Measurements from ENCODE around the gene CAMTA2.

- TF ChIP-seq CTCF (IDR thresholded peaks at IDR 0.05), result no peak
- no peak for TF ChIP-seq POLR2A (IDR thresholded peaks at IDR 0.05)
Measured at GRCh38 chr17:4933646-4934045, 53.8 kb downstream of the CAMTA2 start.

All from sigmoid colon (tissue), 3 donors.